HS-5 (cell line): Measurements from ENCODE around the gene RHPN2.
"Not testable (repeated sequence)": the region's sequence is repeated elsewhere in the genome, so short reads cannot be mapped to it uniquely, and the experiment has no call there.

Source experiments
- DNase-seq: peaks from one replicate; pipeline ENCODE4 v3.0.0-alpha.2; 2012; ENCODE audit warnings: low read depth

RHPN2 gene

GRCh38 chr19:32971715-32972540 is 92.8 kb downstream of the RHPN2 start, which contains the start of the genes CEP89 and FAAP24:
Gene CEP89 (minus strand): TSS chr19:32971958. CDS start chr19:32971874, 84 bp downstream.
Gene FAAP24 (plus strand): TSS chr19:32972242. CDS start chr19:32973197, 955 bp downstream.
- peak; percentile 99 for DNase-seq

DNA sequence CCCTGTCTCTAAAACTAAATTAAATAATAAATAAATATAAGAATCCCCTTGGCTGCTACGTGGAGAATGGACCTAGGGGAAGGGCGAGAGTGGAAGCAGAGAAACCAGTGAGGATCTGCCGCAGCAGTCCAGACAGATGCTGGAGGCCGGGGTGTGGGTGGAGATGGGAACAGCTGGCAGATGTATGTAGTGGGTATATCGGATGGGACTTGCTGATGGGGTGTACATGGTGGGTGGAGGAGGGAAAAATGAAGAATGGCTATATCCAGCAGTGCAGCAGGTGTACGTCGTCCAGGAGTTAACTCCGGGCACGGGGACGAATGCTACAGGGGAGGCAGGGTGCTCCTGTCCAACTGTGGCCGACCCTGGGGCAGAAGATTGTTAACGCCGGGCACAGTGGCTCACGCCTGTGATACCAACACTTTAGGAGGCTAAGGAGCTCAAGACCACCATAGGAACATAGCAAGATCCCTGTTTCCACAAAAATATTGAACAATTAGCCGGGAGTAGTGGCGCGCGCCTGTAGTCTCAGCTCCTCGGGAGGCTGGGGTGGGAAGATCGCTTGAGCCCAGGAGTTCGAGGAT is 93.6 kb downstream of the RHPN2 start:
- DNase-seq: no peak

- DNase-seq: no peak
These were observed 95.1 kb downstream of the RHPN2 start for GRCh38 chr19:32969549-32969948.

- DNase-seq: no peak
These were observed 97.9 kb downstream of the RHPN2 start for GRCh38 chr19:32966750-32967149.

GRCh38 chr19:32945260-32945659 is 119.4 kb downstream of the RHPN2 start:
- no peak for DNase-seq

GRCh38 chr19:32941273-32941672 is 123.4 kb downstream of the RHPN2 start:
- DNase-seq: not testable (repeated sequence)

DNA sequence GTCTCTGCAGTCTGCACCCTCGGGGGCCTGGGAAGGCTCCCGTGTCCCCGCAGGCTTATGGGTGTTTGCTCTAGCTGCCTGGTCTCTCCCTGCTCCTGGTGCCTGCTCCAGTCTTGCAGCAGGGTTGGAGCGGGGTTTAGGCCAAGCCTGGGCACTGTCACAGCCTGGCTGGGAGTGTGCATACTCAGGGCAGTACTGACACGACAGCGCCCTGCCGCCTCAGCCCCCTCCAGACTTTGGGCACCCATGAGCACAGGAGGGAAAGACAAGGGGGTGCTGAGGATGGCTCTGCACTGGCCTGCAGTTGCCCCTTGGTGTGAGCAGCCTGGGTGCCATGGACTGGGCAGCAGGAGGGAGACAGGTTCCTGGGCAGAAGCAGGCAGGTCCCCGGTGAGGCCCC is 128.6 kb downstream of the RHPN2 start:
- no peak for DNase-seq

DNA sequence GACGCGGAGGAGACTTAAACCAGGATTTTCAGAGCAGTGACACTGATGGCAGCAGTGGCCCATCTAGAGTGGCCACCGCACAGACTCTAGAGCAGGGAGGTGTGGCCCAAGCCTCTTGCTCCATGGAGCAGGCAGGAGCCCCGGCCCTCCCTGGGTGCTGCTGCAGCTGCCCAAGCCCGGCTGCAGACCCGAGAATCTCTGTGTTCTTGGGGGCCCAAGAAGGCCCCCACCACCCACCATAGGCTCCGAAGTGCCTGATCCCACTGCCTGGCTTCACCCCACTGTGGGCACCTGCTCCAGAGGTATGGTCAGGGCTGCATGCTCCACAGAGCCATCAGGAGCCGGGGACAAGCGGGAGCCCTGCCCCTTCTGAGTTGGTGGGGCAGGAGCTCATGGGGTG is 129.1 kb downstream of the RHPN2 start:
- DNase-seq: no peak

DNA sequence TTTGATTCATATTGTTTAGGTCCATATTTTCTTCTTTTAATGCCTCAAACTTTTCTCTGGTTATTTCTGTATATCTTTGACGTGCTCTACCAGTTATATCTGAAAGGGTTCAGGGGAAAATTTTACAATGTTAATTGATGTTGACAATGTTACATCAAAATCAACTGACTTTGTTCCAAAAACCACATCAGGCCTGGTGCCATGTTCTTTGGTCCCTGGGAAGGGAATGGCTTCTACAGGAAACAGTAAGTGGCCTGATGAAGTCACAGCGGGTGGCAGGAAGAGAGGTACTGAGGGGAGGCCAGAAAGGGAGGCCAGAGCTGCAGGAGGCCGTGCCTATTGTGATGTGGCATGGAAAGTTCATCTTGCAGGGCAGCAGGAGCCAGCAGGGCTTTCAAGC is 131.1 kb downstream of the RHPN2 start:
- no peak for DNase-seq

- no peak for DNase-seq
These were observed 134.1 kb downstream of the RHPN2 start for GRCh38 chr19:32930567-32930966.

- no peak for DNase-seq
These were observed 135.9 kb downstream of the RHPN2 start for GRCh38 chr19:32928806-32929205.
